Caki2 (cell line): ENCODE results near the gene RETREG3. TPM values are rescaled to one million over a fixed set of nuclear protein-coding genes. Genes with fewer than 3 reads are reported as not detected.
"Not testable (repeated sequence)": the region's sequence is repeated elsewhere in the genome, so short reads cannot be mapped to it uniquely, and the experiment has no call there.

ENCODE experiments used
- DNase-seq: peaks from one replicate; pipeline ENCODE4 v3.0.0-alpha.2; 2015; ENCODE audit warnings: low read depth
- in situ Hi-C: cut with HindIII; loops from 2 replicates; pipeline ENCODE4 v1.10.0; 2016; ENCODE audit warnings: low sequenced_read_pairs, low pct_unique_long_range_greater_than_20kb, mixed read lengths
- total RNA-seq: library from RNA; depleted of rRNA; stranded (reverse); fragments of >200 nt; shearing (Covaris generic); gene quantifications from 2 replicates; pipeline ENCODE4 v1.2.3, GENCODE V29; 2014; ENCODE audit warnings: low replicate concordance; rRNA removed

Gene RETREG3
- total RNA-seq, 1 experiment from 2014 or later: 90.2 TPM

DNA sequence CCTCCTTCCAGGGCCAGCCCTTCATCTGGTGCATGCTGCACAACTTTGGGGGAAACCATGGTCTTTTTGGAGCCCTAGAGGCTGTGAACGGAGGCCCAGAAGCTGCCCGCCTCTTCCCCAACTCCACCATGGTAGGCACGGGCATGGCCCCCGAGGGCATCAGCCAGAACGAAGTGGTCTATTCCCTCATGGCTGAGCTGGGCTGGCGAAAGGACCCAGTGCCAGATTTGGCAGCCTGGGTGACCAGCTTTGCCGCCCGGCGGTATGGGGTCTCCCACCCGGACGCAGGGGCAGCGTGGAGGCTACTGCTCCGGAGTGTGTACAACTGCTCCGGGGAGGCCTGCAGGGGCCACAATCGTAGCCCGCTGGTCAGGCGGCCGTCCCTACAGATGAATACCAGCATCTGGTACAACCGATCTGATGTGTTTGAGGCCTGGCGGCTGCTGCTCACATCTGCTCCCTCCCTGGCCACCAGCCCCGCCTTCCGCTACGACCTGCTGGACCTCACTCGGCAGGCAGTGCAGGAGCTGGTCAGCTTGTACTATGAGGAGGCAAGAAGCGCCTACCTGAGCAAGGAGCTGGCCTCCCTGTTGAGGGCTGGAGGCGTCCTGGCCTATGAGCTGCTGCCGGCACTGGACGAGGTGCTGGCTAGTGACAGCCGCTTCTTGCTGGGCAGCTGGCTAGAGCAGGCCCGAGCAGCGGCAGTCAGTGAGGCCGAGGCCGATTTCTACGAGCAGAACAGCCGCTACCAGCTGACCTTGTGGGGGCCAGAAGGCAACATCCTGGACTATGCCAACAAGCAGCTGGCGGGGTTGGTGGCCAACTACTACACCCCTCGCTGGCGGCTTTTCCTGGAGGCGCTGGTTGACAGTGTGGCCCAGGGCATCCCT lies 65.7 kb downstream of the RETREG3 start:
- in situ Hi-C loops: no loop called here
- DNase-seq: no peak

DNA sequence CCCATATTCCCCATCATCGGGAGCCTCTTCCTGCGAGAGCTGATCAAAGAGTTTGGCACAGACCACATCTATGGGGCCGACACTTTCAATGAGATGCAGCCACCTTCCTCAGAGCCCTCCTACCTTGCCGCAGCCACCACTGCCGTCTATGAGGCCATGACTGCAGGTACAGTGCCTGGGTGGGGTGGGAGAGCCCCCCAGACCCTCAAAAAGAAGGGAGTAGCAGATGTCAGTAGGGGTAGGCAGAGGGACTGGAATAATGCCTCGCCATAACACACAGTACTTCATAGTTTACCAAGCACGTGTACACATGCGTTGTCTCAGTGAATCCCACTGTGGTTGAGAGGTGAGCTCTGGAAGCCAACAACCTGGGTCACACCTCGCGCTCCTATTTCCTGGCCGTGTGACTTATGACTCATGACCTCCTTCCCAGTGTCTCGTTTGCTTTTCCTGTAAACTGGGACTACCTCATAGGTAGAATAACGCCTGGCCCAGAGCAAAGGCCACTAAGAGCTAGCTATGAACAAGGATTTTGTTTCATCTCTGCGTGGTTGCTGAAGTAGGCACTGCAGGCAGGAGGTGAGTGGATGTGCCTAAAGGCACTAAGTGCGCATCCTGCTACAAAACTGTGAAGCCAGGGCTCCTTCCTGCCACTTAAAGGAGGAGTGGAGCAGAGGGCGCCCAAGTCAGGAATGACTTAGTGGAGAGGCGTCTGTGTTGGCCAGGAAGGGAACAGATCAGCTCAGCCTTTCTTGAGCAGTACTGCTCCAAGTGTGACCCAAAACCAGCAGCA lies 67.9 kb downstream of the RETREG3 start:
- in situ Hi-C loops: no loop called here
- DNase-seq: peak; percentile 43

DNA sequence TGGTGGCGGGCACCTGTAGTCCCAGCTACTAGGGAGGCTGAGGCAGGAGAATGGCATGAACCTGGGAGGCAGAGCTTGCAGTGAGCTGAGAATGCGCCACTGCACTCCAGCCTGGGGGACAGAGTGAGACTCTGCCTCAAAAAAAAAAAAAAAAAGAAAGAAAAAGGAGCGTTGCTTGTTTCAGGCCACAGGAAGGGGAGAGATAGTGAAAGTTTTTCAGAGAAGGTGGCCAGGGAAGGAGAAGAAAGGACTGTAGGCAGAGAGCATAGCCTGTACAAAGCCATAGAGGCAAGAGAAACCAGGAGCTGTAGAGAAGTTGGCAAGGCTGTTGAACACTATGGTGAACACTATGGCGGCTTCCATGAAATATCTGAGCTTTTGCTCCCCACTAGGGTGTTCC lies 68.6 kb downstream of the RETREG3 start:
- in situ Hi-C loops, DNase-seq: not testable (repeated sequence)

DNA sequence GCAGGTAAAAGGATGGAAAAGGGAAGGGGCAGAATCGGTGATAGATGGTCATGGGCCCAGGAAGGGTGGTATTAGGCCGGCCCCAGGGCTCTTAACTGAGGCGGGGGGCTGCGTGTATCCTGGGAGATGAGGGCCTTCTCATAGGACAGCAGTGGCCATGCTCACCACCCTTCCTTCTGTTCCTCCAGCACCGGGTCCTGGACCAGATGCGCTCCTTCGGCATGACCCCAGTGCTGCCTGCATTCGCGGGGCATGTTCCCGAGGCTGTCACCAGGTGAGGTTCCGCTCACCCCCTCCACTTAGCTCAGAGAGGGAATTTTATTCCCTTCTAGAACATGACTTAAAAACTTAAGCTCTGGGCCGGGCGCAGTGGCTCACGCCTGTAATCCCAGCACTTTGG lies 70.7 kb downstream of the RETREG3 start:
- DNase-seq: no peak
- in situ Hi-C loops: no loop called here

DNA sequence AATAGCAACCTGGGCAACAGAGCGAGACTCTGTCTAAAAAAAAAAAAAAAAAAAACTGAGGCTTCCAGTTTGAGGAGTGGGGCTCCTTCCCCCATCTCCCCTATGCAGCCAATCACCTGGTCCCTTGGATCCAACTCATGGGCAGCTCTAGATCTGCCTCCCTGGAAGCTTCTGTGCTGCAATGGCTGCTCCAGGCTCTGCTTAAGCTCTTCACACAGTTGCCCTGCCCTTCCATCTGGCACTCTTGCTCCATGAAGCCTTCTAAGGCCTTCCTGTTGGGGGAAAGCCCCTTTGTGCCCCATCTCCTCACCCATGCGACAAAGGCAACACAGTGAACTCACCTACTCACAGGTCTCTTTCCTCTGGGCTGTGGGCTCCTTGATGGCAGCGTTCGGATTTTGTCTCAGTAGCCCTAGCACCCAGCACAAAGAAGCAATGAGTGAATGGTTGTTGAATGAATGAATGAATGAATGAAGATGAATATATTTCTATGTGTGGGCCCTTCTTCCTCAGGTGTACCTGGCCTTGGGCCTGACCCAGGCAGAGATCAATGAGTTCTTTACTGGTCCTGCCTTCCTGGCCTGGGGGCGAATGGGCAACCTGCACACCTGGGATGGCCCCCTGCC lies 71.2 kb downstream of the RETREG3 start:
- in situ Hi-C loops: no loop called here
- DNase-seq: no peak

DNA sequence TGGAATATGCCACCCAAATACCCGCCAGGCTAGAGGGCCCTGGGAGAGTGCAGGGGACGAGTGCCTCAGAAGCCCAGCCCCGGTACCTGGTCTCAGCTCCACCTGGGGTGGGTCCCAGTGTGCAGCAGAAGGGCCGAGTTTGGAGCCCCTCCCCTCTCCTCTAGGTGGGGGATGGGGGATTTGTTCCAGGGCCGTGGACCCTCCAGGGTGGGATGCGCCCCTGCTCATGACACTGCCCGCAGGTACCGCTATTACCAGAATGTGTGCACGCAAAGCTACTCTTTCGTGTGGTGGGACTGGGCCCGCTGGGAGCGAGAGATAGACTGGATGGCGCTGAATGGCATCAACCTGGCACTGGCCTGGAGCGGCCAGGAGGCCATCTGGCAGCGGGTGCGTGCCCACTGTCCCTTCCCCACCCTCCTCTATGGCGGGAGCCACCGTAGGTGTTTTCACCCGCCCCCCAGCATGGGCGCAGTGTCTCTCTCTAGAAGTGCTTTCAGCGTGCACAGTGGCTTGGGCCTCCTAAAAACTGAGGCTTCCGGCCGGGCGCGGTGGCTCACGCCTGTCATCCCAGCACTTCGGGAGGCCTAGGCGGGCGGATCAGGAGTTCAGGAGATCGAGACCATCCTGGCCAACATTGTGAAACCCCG lies 71.9 kb downstream of the RETREG3 start:
- DNase-seq: no peak
- in situ Hi-C loops: no loop called here

DNA sequence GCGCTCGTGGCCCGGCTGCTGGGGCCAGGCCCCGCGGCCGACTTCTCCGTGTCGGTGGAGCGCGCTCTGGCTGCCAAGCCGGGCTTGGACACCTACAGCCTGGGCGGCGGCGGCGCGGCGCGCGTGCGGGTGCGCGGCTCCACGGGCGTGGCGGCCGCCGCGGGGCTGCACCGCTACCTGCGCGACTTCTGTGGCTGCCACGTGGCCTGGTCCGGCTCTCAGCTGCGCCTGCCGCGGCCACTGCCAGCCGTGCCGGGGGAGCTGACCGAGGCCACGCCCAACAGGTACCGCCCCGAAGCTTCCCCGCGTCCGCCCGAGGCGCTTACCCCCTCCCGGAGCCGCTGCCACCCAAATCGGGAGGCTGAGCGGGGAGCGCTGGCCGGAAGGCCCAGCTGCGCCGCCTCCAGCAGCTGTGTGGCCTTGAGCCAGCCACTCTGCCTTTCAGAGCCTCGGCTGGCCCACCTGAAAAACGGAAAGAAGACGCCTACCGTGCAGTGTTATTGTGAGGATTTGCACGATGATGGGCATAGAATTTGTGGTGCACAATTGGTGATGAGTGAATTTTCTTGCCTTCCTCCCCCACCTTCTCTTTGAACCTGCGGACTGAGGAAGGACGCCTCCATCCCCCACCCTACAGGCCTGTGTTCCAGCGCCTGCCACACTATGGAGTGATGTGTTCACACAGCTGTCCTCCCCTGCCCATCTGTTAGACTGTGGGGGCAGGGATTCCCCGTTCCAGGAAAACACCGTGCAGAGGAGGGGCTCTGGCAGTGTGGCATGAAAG lies 72.6 kb downstream of the RETREG3 start:
- peak; percentile 78 for DNase-seq
- in situ Hi-C loops: no loop called here

DNA sequence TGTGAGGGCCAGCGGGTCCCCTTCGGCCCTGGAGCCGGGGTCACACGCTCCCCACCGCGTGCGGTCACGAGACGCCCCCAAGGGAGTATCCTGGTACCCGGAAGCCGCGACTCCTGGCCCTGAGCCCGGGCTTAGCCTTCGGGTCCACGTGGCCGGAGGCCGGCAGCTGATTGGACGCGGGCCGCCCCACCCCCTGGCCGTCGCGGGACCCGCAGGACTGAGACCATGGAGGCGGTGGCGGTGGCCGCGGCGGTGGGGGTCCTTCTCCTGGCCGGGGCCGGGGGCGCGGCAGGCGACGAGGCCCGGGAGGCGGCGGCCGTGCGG lies 73.2 kb downstream of the RETREG3 start, which contains the start of gene NAGLU:
TSS of gene NAGLU (plus strand) at position 194 of the 324 bp plus-strand sequence. CDS start at position 226, 32 bp downstream.
- in situ Hi-C loops: no loop called here
- peak; percentile 83 for DNase-seq

DNA sequence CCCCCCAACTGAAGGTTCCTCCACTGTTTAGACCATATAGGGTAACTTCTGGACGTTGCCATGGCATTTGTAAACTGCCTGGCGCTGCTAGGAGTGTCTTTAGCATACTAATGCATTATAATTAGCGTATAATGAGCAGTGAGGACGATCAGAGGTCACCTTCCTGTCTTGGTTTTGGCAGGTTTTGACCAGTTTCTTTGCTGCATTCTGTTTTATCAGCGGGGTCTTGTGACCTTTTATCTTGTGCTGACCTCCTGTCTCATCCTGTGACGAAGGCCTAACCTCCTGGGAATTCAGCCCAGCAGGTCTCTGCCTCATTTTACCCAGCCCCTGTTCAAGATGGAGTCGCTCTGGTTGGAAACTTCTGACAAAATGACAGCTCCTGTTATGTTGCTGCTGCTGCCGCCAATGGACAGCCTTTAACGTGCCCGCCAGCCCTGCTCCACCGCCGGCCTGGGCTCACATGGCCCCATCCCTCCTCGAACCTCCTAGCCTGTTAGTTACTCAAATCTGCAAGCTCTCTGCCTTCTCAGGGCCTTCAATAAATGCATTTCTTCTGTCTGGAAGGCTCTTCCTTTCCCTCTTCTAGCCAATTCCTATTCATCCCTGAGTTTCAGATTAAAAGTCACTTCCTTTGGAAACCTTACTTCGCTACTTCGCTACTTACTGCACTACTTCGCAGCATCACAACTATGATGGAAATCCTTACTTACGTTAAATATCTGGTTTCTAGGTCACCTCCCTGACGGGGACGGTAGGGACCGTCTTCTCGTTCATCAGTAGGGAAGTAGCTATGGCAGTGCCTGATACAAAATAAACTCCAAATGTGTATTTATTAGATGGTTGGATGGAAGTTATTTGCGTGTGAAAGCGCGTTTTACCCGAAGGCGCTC lies 73.8 kb downstream of the RETREG3 start:
- DNase-seq: no peak
- in situ Hi-C loops: no loop called here

DNA sequence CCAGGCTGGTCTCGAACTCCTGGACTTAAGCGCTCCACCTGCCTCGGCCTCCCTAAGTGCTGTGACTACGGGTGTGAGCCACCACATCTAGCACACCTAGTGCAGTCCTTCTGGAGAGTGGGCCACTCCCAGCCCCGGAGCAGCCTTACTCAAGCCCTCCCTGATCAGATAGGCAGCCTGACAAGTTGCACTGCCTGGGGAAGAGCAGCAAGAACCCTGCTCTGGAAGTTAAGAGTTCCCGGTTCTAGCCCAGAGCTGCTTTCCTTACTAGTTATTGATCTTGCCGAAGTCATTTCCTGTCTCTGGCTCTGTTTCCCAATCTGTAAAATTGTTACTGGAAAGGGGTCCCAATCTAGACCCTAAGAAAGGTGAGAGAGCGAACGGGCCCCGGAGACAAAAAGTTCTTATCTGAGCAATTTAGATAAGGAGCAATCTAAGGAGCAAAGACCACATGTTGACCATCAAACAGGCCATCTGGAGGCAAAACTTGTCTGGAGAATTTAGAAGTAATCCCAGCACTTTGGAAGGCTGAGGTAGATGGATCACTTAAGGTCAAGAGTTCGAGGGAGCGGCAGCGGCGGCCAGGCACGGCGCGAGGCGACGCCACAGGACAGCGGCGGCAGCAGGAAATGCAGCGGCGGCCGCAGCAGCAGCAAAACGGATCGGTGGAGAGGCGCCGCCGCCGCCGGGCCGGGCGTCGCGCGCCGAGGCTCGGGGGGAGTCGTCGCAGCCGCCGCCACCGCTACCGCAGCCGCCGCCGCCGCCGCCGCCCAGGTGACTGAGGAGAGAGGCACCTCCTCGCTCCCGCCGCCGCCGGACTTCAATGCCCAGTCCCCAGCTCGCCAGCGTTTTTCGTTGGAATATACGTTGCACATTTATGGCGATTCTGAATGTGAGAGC lies 77.5 kb downstream of the RETREG3 start:
- in situ Hi-C loops: no loop called here
- peak; percentile 69 for DNase-seq

DNA sequence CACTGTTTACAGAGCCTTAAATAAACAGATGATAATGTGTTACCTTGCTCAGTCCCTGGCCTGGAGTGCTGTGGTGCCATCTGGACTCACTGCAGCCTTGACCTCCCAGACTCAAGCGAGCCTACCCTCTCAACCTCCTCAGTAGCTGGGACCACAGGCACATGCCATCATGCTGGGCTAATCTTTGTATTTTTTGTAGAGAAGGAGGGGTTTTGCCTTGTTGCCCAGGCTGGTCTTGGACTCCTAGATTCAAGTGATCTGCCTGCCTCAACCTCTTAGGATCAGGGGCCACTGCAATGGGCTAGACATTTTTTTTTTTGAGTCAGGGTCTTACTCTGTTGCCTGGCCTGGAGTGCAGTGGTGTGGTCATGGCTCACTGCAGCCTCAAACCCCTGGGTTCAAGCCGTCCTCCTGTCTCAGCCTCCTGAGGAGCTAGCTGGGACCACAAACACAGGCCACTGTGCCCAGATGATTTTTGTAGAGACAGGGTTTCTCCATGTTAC lies 78.2 kb downstream of the RETREG3 start:
- no peak for DNase-seq
- in situ Hi-C loops: no loop called here

Other genes starting within 250 kb of the RETREG3 start
- gene STAT3, start 220.9 kb downstream of the RETREG3 start, total RNA-seq: 21.0 and 29.7 TPM in 2 replicates
- gene CAVIN1, start 186.1 kb downstream of the RETREG3 start, total RNA-seq: 287 and 330 TPM in 2 replicates
- gene ATP6V0A1, start 150.5 kb downstream of the RETREG3 start, total RNA-seq: 42.0 and 49.6 TPM in 2 replicates
- gene NAGLU, start 73.1 kb downstream of the RETREG3 start, total RNA-seq: 53.9 and 64.5 TPM in 2 replicates
- not detected in 2 replicates for gene HSD17B1, start 56.5 kb downstream of the RETREG3 start, total RNA-seq
- 24.0 and 29.5 TPM in 2 replicates for gene COASY, start 47.2 kb downstream of the RETREG3 start, total RNA-seq
- gene MLX, start 42.3 kb downstream of the RETREG3 start, total RNA-seq: 13.0 and 21.9 TPM in 2 replicates
- gene PSMC3IP, start 31.6 kb downstream of the RETREG3 start, total RNA-seq: 3.4 and 8.6 TPM in 2 replicates
- 74.8 and 76.6 TPM in 2 replicates for gene TUBG1, start 309 bp upstream of the RETREG3 start, total RNA-seq
- 3.1 and 6.7 TPM in 2 replicates for gene TUBG2, start 49.9 kb upstream of the RETREG3 start, total RNA-seq
- 20.5 and 21.5 TPM in 2 replicates for gene PLEKHH3, start 67.6 kb upstream of the RETREG3 start, total RNA-seq
- gene CCR10, start 72.5 kb upstream of the RETREG3 start, total RNA-seq: not detected in 2 replicates
- 2.0 and 3.2 TPM in 2 replicates for gene CNTNAP1, start 73.2 kb upstream of the RETREG3 start, total RNA-seq
- gene EZH1, start 135.7 kb upstream of the RETREG3 start, total RNA-seq: 8.2 and 21.3 TPM in 2 replicates
- gene RAMP2, start 151.9 kb upstream of the RETREG3 start, total RNA-seq: not detected in 2 replicates
- 123 and 179 TPM in 2 replicates for gene VPS25, start 164.1 kb upstream of the RETREG3 start, total RNA-seq
- gene WNK4, start 171.2 kb upstream of the RETREG3 start, total RNA-seq: not detected in 2 replicates
- gene COA3, start 189.3 kb upstream of the RETREG3 start, total RNA-seq: 211 and 246 TPM in 2 replicates
- 0.09 TPM in 1 of 2 replicates, not detected in the other for gene CNTD1, start 189.5 kb upstream of the RETREG3 start, total RNA-seq
- 107 and 132 TPM in 2 replicates for gene BECN1, start 214.9 kb upstream of the RETREG3 start, total RNA-seq
- 61.1 and 83.1 TPM in 2 replicates for gene PSME3, start 224.0 kb upstream of the RETREG3 start, total RNA-seq
- gene AOC2, start 235.2 kb upstream of the RETREG3 start, total RNA-seq: 0.38 TPM in 1 of 2 replicates, not detected in the other
- 0.17 TPM in 1 of 2 replicates, not detected in the other for gene AOC3, start 241.8 kb upstream of the RETREG3 start, total RNA-seq